ENCODE results near the gene SYNE2. TPM values are rescaled to one million over a fixed set of nuclear protein-coding genes. Genes with fewer than 3 reads are reported as not detected.

SYNE2 gene
- total and polyA plus RNA-seq, 2 donors (not counting 3 experiments of a cell fraction or from before 2014, with no cell fraction given), result 16.0 to 53.7 TPM

DNA sequence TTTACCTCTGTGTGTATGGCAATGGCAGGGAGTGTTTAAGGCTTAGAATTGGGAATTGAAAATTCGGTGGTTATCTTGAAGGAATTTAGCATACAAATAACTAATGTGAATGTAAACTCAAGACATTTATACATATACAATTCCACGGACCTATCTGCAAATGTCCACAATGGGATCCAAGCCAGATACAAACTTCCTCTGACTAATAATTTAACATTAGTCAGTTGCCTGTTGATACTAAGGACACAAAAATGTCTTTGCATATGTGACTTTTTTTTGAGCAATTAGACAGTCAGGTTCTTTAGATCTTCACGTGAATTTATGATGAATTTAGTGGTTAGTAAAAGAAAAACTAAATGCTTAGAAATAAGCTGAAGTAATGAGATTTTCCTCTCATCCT lies 400.9 kb downstream of the SYNE2 start:
- TF ChIP-seq FOS (IDR thresholded peaks at IDR 0.05; ENCODE audit: borderline replicate concordance, insufficient read depth, low read length) (peak; percentile 78), JUN (IDR thresholded peaks at IDR 0.05; ENCODE audit: borderline replicate concordance, insufficient read depth, insufficient read length, low read depth) (peak; percentile 58)
- TF ChIP-seq, protein P1, sequence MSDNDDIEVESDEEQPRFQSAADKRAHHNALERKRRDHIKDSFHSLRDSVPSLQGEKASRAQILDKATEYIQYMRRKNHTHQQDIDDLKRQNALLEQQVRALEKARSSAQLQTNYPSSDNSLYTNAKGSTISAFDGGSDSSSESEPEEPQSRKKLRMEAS (IDR thresholded peaks at IDR 0.05; ENCODE audit: insufficient read depth, insufficient read length), result no peak
- CTCF ChIA-PET, result interaction anchor here (0.9 kb wide), 1 partner anchor 50 kb away, joined by 5 read pairs; no protein-coding TSS in a partner anchor
- no peaks in the 10 kb centered on the region for H4K20me1 ChIP-seq (replicated peaks; ENCODE audit: control insufficient read depth, extremely low read depth, insufficient read depth, low read length)
- DNase-seq (ENCODE audit: low read depth, low spot score), result peak; percentile 84
- no peak overlapping the region for H3K4me3 ChIP-seq (replicated peaks in 1 of 3; ENCODE audit: insufficient read depth in 1 of 3, low read depth in 1 of 3, low read length in 3 of 3)
- no peaks in the 10 kb centered on the region for H3K9me1 ChIP-seq (replicated peaks; ENCODE audit: control insufficient read depth, extremely low read depth, insufficient read depth, low read length)
- peak overlapping the region; percentile 71 for H2AFZ ChIP-seq (ENCODE audit: low read depth, low read length)
- intact Hi-C loops (cut with micrococcal nuclease) (no loop called here), dilution Hi-C loops (cut with MboI; ENCODE audit: extremely low pct_ligation_motif_present, low sequenced_read_pairs) (no loop called here)
- peak overlapping the region; percentile 46 for H3K27ac ChIP-seq (ENCODE audit: insufficient read depth, low read depth, low read length)
- no peaks in the 10 kb centered on the region for H3K27me3 ChIP-seq (ENCODE audit: control insufficient read depth in 2 of 2, insufficient read depth in 2 of 2, low read length in 2 of 2)
- H3K36me3 ChIP-seq (ENCODE audit: control insufficient read depth in 2 of 2, extremely low read depth in 1 of 2, insufficient read depth in 2 of 2, low read length in 2 of 2), result no peaks in the 10 kb centered on the region
- H3K79me2 ChIP-seq (ENCODE audit: control insufficient read depth, insufficient read depth, low read length), result no peaks in the 10 kb centered on the region
- H3K9ac ChIP-seq (replicated peaks; ENCODE audit: extremely low read depth, insufficient read depth, low read length), result no peak overlapping the region
- FAIRE-seq, result peak; percentile 86
- no peaks in the 10 kb centered on the region for H3K9me3 ChIP-seq (replicated peaks; ENCODE audit: control insufficient read depth, insufficient read depth, low read length)
- H3K4me1 ChIP-seq (ENCODE audit: control insufficient read depth, extremely low read depth, insufficient read depth, low read length), result peaks cover 12% of the 10 kb centered on the region
- POLR2A ChIA-PET, result no interaction called here
- no TSS peak for BruUV-seq (replicated peaks)
- H3K4me2 ChIP-seq (ENCODE audit: insufficient read depth, low read length), result peak overlapping the region; percentile 88

DNA sequence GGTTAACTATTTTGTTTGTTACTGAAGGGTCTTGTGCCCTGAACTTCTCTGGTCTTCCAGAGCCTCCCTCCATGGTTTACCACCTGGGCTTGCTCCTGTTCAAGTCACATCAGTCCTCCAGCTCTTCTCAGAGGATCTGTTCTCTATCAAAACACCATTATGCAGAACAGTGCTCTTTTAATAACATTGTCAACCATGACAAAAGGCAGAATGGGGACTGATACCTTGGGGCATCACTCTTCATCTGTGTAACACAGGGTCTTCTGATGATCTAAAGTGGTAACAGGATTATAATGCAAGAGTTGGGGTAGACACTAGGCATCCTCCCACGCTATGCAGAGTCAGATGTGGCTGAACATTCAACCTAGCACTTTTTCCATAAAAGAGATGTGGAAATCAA lies 403.0 kb downstream of the SYNE2 start:
- Histone ChIP-seq H3K9me3 (replicated peaks; ENCODE audit: control insufficient read depth, insufficient read depth, low read length) (no peaks in the 10 kb centered on the region), H3K4me2 (ENCODE audit: insufficient read depth, low read length) (no peak overlapping the region), H4K20me1 (replicated peaks; ENCODE audit: control insufficient read depth, extremely low read depth, insufficient read depth, low read length) (no peaks in the 10 kb centered on the region), H3K4me3 (replicated peaks in 1 of 3; ENCODE audit: insufficient read depth in 1 of 3, low read depth in 1 of 3, low read length in 3 of 3) (no peak overlapping the region), H2AFZ (ENCODE audit: low read depth, low read length) (no peak overlapping the region), H3K36me3 (ENCODE audit: control insufficient read depth in 2 of 2, extremely low read depth in 1 of 2, insufficient read depth in 2 of 2, low read length in 2 of 2) (no peaks in the 10 kb centered on the region), H3K27me3 (ENCODE audit: control insufficient read depth in 2 of 2, insufficient read depth in 2 of 2, low read length in 2 of 2) (no peaks in the 10 kb centered on the region), H3K27ac (ENCODE audit: insufficient read depth, low read depth, low read length) (no peak overlapping the region), H3K79me2 (ENCODE audit: control insufficient read depth, insufficient read depth, low read length) (no peaks in the 10 kb centered on the region), H3K9me1 (replicated peaks; ENCODE audit: control insufficient read depth, extremely low read depth, insufficient read depth, low read length) (no peaks in the 10 kb centered on the region), H3K9ac (replicated peaks; ENCODE audit: extremely low read depth, insufficient read depth, low read length) (no peak overlapping the region), H3K4me1 (ENCODE audit: control insufficient read depth, extremely low read depth, insufficient read depth, low read length) (peaks cover 12% of the 10 kb centered on the region)
- CTCF ChIA-PET, result no interaction called here
- TF ChIP-seq, protein P1 (IDR thresholded peaks at IDR 0.05; ENCODE audit: insufficient read depth, insufficient read length), result no peak
- no peak for TF ChIP-seq MYC (IDR thresholded peaks at IDR 0.05; ENCODE audit: low read depth, low read length)
- TF ChIP-seq, protein P2, sequence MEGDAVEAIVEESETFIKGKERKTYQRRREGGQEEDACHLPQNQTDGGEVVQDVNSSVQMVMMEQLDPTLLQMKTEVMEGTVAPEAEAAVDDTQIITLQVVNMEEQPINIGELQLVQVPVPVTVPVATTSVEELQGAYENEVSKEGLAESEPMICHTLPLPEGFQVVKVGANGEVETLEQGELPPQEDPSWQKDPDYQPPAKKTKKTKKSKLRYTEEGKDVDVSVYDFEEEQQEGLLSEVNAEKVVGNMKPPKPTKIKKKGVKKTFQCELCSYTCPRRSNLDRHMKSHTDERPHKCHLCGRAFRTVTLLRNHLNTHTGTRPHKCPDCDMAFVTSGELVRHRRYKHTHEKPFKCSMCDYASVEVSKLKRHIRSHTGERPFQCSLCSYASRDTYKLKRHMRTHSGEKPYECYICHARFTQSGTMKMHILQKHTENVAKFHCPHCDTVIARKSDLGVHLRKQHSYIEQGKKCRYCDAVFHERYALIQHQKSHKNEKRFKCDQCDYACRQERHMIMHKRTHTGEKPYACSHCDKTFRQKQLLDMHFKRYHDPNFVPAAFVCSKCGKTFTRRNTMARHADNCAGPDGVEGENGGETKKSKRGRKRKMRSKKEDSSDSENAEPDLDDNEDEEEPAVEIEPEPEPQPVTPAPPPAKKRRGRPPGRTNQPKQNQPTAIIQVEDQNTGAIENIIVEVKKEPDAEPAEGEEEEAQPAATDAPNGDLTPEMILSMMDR (IDR thresholded peaks at IDR 0.05; ENCODE audit: extremely low read depth in 1 of 2, insufficient read depth in 1 of 2, low read depth in 1 of 2, low read length in 2 of 2), result no peak
- no peak for TF ChIP-seq JUN (IDR thresholded peaks at IDR 0.05; ENCODE audit: borderline replicate concordance, insufficient read depth, insufficient read length, low read depth)
- no peak for TF ChIP-seq POLR2A (IDR thresholded peaks at IDR 0.05; ENCODE audit: low read depth, low read length)
- TF ChIP-seq FOS (IDR thresholded peaks at IDR 0.05; ENCODE audit: borderline replicate concordance, insufficient read depth, low read length), result no peak
- TF ChIP-seq POLR2AphosphoS5 (IDR thresholded peaks at IDR 0.05; ENCODE audit: insufficient read depth, low read depth, low read length), result no peak
- no peak for TF ChIP-seq GATA2 (IDR thresholded peaks at IDR 0.05; ENCODE audit: insufficient read depth, insufficient read length, low read depth, low read length)
- TF ChIP-seq EZH2 (IDR thresholded peaks at IDR 0.05; ENCODE audit: borderline replicate concordance, low read depth, low read length, severe bottlenecking), result no peak
- DNase-seq (ENCODE audit: low read depth, low spot score), result no peak
- POLR2A ChIA-PET, result interaction anchor here (0.5 kb wide), 1 partner anchor 11 kb away, joined by 3 read pairs; no protein-coding TSS in a partner anchor
- dilution Hi-C loops (cut with MboI; ENCODE audit: extremely low pct_ligation_motif_present, low sequenced_read_pairs) (no loop called here), intact Hi-C loops (cut with micrococcal nuclease) (no loop called here)
- no TSS peak for BruUV-seq (replicated peaks)
- FAIRE-seq, result no peak

Measured in endothelial cell of umbilical vein (primary cell).